ENCODE data around the gene AUTS2.

Gene AUTS2

DNA sequence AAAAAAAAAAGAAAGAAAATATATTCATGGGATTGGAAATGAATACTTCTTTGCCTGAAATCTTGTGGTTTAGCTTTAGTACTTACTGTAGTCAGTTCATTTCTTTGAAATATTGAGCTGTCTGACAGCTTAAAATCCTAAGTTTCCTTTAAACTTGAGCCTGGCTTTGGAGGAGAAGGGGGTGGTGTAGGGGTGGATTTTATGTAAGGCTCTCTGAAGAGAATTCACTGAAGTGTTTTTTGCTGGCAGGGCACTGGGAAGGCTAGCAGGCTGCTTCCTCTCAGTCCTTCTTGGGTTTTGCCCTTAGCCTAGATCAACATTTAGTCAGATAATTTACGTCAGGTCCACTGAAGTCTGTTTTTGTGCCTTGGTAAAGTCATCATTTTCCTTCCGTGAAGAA is 516.5 kb downstream of the AUTS2 start:
- H3K4me3 ChIP-seq (ENCODE audit: low read depth, low read length): no peak overlapping the region
- TF ChIP-seq, protein P1, sequence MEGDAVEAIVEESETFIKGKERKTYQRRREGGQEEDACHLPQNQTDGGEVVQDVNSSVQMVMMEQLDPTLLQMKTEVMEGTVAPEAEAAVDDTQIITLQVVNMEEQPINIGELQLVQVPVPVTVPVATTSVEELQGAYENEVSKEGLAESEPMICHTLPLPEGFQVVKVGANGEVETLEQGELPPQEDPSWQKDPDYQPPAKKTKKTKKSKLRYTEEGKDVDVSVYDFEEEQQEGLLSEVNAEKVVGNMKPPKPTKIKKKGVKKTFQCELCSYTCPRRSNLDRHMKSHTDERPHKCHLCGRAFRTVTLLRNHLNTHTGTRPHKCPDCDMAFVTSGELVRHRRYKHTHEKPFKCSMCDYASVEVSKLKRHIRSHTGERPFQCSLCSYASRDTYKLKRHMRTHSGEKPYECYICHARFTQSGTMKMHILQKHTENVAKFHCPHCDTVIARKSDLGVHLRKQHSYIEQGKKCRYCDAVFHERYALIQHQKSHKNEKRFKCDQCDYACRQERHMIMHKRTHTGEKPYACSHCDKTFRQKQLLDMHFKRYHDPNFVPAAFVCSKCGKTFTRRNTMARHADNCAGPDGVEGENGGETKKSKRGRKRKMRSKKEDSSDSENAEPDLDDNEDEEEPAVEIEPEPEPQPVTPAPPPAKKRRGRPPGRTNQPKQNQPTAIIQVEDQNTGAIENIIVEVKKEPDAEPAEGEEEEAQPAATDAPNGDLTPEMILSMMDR (IDR thresholded peaks at IDR 0.05; ENCODE audit: insufficient read depth, low read depth, low read length, missing control alignments): no peak
- DNase-seq (ENCODE audit: low read depth): no peak

DNA sequence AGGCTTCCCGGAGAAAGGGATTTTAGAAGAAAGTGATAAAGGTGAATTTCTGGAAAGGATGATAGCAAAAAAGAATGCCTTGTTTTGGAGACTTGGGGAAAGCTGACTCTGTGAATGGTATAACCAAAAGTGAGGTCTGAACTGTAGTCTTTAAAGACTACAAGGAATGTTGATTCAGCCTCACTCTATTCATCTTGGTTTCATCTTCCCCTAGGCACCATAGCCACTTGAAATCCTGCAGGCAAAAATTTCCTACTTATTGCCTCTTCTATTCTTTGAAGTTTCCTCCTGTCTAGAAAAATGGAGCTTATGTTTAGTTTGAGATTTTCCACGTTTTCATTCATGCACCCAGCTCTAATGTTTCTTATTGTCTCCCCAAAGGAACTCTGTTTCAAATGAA is 518.0 kb downstream of the AUTS2 start:
- TF ChIP-seq, protein P1 (IDR thresholded peaks at IDR 0.05; ENCODE audit: insufficient read depth, low read depth, low read length, missing control alignments): no peak
- H3K4me3 ChIP-seq (ENCODE audit: low read depth, low read length): no peak overlapping the region

DNA sequence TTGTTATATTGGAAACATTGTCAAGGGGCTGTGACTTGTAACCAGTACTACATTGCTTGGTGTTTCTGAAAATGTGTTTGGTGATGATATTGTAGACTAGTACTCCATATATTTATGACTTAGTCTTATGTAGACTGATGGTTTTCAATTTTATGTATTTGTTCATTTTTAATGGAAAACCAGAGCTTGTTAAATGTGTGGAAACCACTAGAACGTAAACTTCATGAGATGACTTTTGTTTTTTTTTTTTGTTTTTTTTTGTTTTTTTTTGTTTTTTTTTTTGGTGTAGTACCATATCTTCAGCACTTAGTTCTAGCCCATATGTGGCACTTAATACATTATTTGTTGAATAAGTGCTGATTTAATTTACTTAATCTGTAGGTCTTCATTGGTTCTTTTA is 518.6 kb downstream of the AUTS2 start:
- no peak overlapping the region for H3K4me3 ChIP-seq (ENCODE audit: low read depth, low read length)
- DNase-seq (ENCODE audit: low read depth): no peak
- TF ChIP-seq, protein P1 (IDR thresholded peaks at IDR 0.05; ENCODE audit: insufficient read depth, low read depth, low read length, missing control alignments): no peak

More for the DNA sequence above, 518.0 kb downstream of the AUTS2 start:
- no peak for DNase-seq (ENCODE audit: low read depth)

DNA sequence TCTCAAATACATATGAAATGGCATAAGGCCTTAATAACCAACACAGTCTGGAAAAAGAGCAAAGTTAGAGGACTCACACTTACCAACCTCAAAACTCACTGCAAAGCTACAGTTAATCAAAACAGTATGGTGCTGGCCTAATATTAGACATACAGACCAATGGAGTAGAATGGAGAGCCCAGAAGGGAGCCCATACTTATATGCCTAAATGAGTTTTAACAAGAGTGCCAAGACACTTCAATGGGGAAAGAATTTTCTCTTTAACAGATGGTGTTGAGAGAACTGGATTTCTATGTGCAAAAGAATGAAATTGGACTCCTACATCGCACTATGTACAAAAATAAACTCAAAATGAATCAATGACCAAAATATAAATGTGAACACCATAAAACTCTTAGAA is 522.6 kb downstream of the AUTS2 start:
- DNase-seq (ENCODE audit: low read depth): no peak
- no peak overlapping the region for H3K4me3 ChIP-seq (ENCODE audit: low read depth, low read length)
- TF ChIP-seq, protein P1 (IDR thresholded peaks at IDR 0.05; ENCODE audit: insufficient read depth, low read depth, low read length, missing control alignments): no peak

DNA sequence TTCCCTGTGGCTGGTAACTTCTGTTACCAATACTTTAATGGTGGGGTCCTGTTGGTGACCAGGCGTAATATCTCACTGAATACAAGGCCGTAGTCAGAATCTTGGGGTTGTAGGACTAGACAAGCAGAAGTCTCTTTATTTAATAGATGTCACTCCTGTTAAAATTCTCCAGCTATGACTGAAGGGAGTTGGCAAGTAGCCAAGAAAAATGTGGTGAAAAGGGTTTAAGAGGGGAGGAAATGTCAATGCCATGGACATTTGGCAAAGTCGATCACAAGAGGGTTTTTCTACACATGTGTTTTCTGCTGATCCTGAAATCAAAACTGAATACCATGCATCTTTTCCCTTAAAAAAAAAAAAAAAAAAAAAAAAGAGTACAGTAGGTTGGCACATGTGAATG is 533.5 kb downstream of the AUTS2 start:
- H3K4me3 ChIP-seq (ENCODE audit: low read depth, low read length): no peak overlapping the region
- no peak for DNase-seq (ENCODE audit: low read depth)

DNA sequence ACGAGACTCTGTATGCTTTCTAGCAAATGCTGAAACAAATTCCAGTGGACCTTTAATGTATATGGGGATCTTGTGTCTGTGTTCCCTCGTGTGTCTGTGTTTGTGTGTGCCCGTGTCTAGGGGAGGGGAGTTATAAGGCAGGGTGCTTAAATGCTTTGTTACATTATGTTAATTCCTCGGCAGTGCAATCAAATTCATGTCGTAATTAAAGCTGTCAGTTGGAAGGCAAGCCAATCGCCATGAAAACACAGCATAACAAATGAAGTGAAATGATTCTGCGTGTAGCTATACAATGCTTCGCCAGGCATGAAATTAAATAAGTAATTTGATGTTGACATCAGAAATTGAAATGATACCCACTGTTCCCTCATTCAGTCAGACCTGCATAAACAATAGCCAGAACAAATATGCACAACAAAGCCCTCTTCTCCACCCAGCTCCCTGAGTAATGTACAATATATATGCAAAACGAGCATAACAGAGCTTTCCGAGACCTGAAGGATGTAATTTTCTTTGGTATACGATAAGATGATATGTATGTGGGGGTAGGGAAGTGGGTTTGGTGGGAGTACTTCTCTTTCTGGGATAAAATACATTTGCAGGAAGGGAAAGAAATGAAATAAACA is 534.1 kb downstream of the AUTS2 start:
- no peak for DNase-seq (ENCODE audit: low read depth)
- TF ChIP-seq, protein P1 (IDR thresholded peaks at IDR 0.05; ENCODE audit: insufficient read depth, low read depth, low read length, missing control alignments): no peak
- H3K4me3 ChIP-seq (ENCODE audit: low read depth, low read length): no peak overlapping the region

More for the DNA sequence above, 533.5 kb downstream of the AUTS2 start:
- TF ChIP-seq, protein P1 (IDR thresholded peaks at IDR 0.05; ENCODE audit: insufficient read depth, low read depth, low read length, missing control alignments): no peak
